ENCODE data around the gene C3orf20.

C3orf20 gene

DNA sequence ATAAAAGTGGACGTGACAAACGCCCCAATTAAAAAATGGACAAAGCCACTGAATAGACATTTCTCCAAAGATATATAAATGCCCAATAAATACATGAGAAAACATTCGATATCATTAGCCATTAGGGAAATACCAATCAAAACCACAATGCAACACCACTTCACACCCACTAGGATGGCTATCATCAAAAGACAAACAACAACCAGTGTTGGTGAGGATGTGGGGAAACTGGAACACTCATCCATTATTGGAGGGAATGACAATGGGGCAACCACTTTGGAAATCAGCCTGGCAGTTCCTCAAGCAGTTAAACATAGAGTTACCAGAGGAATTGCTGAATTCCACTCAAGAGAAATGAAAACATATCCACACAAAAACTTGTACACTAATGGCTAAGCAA, 111.4 kb downstream of the C3orf20 start:
- Histone ChIP-seq H3K79me2 (ENCODE audit: insufficient read depth, low read depth) (no peaks in the 10 kb centered on the region), H3K4me3 (IDR thresholded peaks at IDR 0.05; ENCODE audit: insufficient read depth, low read depth, low read length) (no peak overlapping the region), H3K4me2 (no peak overlapping the region), H3K36me3 (ENCODE audit: insufficient read depth) (no peaks in the 10 kb centered on the region), H3K27ac (no peak overlapping the region), H2AFZ (ENCODE audit: low read depth) (no peak overlapping the region), H3K9ac (no peak overlapping the region), H4K20me1 (ENCODE audit: insufficient read depth) (no peaks in the 10 kb centered on the region), H3K4me1 (ENCODE audit: low read depth, poor library complexity, severe bottlenecking) (no peaks in the 10 kb centered on the region), H3K27me3 (ENCODE audit: insufficient read depth, low read depth) (no peaks in the 10 kb centered on the region)
- TF ChIP-seq, protein P1, sequence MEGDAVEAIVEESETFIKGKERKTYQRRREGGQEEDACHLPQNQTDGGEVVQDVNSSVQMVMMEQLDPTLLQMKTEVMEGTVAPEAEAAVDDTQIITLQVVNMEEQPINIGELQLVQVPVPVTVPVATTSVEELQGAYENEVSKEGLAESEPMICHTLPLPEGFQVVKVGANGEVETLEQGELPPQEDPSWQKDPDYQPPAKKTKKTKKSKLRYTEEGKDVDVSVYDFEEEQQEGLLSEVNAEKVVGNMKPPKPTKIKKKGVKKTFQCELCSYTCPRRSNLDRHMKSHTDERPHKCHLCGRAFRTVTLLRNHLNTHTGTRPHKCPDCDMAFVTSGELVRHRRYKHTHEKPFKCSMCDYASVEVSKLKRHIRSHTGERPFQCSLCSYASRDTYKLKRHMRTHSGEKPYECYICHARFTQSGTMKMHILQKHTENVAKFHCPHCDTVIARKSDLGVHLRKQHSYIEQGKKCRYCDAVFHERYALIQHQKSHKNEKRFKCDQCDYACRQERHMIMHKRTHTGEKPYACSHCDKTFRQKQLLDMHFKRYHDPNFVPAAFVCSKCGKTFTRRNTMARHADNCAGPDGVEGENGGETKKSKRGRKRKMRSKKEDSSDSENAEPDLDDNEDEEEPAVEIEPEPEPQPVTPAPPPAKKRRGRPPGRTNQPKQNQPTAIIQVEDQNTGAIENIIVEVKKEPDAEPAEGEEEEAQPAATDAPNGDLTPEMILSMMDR (conservative IDR thresholded peaks at IDR 0.05; ENCODE audit: low read depth, low read length) = no peak

- no peak overlapping the region for H3K27ac ChIP-seq
- no peak overlapping the region for H3K4me3 ChIP-seq (IDR thresholded peaks at IDR 0.05; ENCODE audit: insufficient read depth, low read depth, low read length)
- H3K79me2 ChIP-seq (ENCODE audit: insufficient read depth, low read depth) = no peaks in the 10 kb centered on the region
- H2AFZ ChIP-seq (ENCODE audit: low read depth) = no peak overlapping the region
- no peaks in the 10 kb centered on the region for H3K27me3 ChIP-seq (ENCODE audit: insufficient read depth, low read depth)
- TF ChIP-seq, protein P1 (conservative IDR thresholded peaks at IDR 0.05; ENCODE audit: low read depth, low read length) = no peak
- no peaks in the 10 kb centered on the region for H4K20me1 ChIP-seq (ENCODE audit: insufficient read depth)
- H3K9ac ChIP-seq = no peak overlapping the region
- no peaks in the 10 kb centered on the region for H3K4me1 ChIP-seq (ENCODE audit: low read depth, poor library complexity, severe bottlenecking)
- no peaks in the 10 kb centered on the region for H3K36me3 ChIP-seq (ENCODE audit: insufficient read depth)
- H3K4me2 ChIP-seq = no peak overlapping the region
Observed at GRCh38 chr3:14787630-14788029, 112.7 kb downstream of the C3orf20 start.

GRCh38 chr3:14788644-14789043, 113.7 kb downstream of the C3orf20 start:
- no peaks in the 10 kb centered on the region for H4K20me1 ChIP-seq (ENCODE audit: insufficient read depth)
- no peak overlapping the region for H3K4me2 ChIP-seq
- H3K4me1 ChIP-seq (ENCODE audit: low read depth, poor library complexity, severe bottlenecking) = no peaks in the 10 kb centered on the region
- no peaks in the 10 kb centered on the region for H3K79me2 ChIP-seq (ENCODE audit: insufficient read depth, low read depth)
- H3K27ac ChIP-seq = no peak overlapping the region
- H3K9ac ChIP-seq = no peak overlapping the region
- TF ChIP-seq, protein P1 (conservative IDR thresholded peaks at IDR 0.05; ENCODE audit: low read depth, low read length) = no peak
- H2AFZ ChIP-seq (ENCODE audit: low read depth) = no peak overlapping the region
- H3K4me3 ChIP-seq (IDR thresholded peaks at IDR 0.05; ENCODE audit: insufficient read depth, low read depth, low read length) = no peak overlapping the region
- H3K27me3 ChIP-seq (ENCODE audit: insufficient read depth, low read depth) = no peaks in the 10 kb centered on the region
- no peaks in the 10 kb centered on the region for H3K36me3 ChIP-seq (ENCODE audit: insufficient read depth)

- no peak overlapping the region for H3K4me3 ChIP-seq (IDR thresholded peaks at IDR 0.05; ENCODE audit: insufficient read depth, low read depth, low read length)
- no peak overlapping the region for H3K9ac ChIP-seq
- H2AFZ ChIP-seq (ENCODE audit: low read depth) = no peak overlapping the region
- H3K79me2 ChIP-seq (ENCODE audit: insufficient read depth, low read depth) = no peaks in the 10 kb centered on the region
- H3K4me1 ChIP-seq (ENCODE audit: low read depth, poor library complexity, severe bottlenecking) = no peaks in the 10 kb centered on the region
- H4K20me1 ChIP-seq (ENCODE audit: insufficient read depth) = no peaks in the 10 kb centered on the region
- no peaks in the 10 kb centered on the region for H3K36me3 ChIP-seq (ENCODE audit: insufficient read depth)
- TF ChIP-seq, protein P1 (conservative IDR thresholded peaks at IDR 0.05; ENCODE audit: low read depth, low read length) = no peak
- no peak overlapping the region for H3K27ac ChIP-seq
- H3K27me3 ChIP-seq (ENCODE audit: insufficient read depth, low read depth) = no peaks in the 10 kb centered on the region
- no peak overlapping the region for H3K4me2 ChIP-seq
Observed at GRCh38 chr3:14789221-14789620, 114.3 kb downstream of the C3orf20 start.
